Stimulated activated CD4-positive, alpha-beta T cell treated with anti-CD3 and anti-CD28 coated beads, Interleukin-4, amount 100 ng/mL, for 4 hours (primary cell): ENCODE results near the gene TSHR.
A peak's percentile ranks its signal among the peaks of the same experiment; 100 is the strongest.

Experiments
- DNase-seq, 2 experiments: peaks; one replicate each; pipeline ENCODE4 v3.0.0-alpha.2; 2020

Gene TSHR

DNA sequence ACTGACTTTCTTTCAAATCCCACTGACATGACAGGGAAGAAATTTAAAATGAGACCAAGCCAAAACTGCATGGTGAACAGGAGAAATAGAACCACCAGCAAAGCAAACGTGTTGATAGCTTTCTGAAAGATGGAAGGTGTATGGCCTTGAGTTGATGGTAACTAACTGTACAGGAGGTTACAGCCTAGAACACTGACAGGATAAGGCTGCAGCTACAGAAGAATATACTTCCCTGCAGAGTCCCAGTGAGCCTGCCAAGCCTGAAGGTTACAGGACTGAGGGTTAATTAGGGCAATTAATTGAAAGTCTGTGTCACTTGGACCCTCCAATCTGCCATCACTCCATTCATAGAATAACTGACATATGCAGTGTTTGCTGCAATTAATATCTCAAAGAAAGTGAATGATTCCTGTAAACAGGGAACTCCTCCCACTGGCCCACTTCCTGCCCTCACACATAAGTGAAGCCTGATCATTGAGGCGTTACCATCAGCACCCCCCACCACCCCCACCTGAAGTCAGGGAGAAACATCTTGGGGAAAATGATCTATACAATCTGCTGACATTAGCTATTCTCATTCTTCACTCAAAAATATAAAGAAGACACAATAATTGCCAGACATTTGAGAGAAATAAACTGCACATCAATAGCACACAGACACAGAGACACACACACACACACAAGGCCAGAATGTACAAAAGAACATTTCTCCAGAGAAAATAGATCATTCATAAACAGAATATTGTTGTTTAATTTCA, 191.9 kb downstream of the TSHR start:
- DNase-seq = no peak

DNA sequence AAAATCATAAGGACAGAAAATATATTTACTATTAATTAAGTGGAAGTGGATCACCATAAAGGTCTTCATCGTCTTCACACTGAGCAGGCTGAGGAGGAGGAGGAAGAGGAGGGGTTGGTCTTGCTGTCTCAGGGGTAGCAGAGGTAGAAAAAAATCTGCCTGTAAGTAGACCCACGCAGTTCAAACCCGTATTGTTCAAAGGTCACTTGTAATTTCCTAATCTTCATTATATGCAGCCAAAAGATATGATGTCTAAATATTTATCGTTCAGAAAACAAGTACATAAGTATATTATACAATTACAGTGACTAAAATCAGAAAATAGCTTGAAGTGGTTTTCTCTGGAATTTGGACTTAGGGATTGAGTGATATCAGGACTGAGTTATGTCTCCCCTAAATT, 193.2 kb downstream of the TSHR start:
- no peak for DNase-seq

DNA sequence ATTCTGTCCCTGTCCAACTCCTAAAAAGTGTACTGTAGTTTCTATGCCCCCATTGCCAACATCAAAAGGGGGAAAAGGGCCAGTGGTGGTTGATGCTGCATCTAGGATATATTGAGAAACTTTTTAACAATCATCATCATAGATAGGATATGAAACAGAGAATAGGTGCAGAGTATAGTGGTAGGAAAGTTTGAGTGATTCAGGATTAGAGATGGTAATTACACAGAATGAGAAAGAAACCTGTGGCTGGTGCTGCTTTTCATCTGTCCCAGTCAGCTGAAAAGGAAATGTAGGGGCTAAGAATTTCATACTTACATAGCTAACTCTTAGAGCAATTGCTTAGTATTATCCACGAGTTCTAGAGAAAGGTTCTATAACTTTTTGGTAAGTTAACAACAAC, 197.8 kb downstream of the TSHR start:
- no peak for DNase-seq

DNA sequence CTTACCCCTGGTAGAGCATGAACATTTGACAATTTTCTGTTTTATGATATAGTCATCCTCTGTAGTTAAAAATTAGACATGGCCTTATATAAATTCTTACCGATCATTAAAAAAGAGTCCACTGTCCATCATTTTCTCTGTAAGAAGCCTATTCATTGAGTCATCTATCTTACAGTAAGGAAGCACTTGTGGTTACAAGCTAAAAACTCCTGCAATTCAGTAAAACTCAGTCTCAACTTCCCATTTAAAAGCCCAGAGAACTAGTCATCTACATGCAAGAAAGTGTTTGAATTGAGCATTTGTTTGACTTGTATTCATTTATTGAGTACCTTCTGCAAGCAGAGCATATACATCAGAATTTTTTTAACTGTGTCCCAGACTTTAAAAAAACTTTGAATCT, 202.0 kb downstream of the TSHR start:
- no peak for DNase-seq

DNA sequence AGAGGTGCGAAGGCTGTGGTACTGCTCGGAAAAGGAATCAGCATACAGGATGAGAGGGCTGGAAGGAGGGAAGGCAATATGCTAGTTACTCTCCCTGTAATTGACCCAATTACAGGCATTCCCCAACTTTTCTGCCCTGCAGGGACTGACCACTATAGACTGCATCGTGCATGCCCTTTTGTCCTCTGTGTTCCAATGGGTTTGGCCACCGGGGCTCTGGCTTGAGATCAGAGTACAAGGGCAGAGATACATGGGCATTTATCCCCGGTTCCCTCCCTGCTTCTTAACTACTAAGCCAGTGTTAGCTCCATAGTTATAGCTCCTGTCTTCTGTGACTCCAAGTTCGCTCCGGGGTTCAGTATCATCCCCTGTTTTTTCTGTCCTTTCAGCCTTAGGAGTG, 205.7 kb downstream of the TSHR start:
- no peak for DNase-seq

DNA sequence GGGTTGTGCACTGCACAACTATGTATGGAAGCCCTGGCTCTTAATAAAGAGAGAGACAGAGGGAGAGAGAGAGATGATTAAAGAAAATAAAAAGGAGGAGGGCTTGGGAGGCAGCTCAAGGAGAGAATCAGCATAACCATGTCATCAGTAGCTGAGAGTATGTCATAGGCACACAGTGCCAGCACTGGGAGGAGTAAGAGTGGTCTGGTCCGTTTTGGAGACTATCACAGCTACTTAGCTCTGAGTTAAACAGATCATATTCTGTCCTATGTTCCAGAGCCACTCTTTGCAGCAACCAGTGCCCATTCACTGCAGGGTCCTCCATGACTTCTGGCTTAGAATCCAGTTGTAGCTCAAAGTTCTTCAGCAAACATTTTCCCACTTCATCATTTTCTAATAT, 206.3 kb downstream of the TSHR start:
- no peak for DNase-seq

DNA sequence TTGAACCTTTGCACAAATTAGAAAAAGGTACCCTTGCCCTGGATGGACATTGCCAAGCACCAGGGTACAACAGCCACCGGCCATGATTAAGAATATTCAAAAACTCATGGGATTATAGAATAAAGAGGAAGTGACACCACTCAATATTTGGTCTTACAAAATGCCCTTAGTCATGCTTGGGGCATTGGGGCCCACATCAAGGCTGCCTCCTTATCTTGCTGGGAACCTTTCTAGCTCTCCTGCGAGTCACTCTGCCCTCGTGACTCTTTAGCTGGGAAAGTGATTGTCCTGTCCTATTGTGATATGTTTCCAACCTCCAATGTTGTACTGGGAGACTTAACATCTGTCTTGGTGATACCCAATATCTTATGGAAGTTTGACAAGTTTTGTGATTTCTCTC, 207.5 kb downstream of the TSHR start:
- no peak for DNase-seq

DNA sequence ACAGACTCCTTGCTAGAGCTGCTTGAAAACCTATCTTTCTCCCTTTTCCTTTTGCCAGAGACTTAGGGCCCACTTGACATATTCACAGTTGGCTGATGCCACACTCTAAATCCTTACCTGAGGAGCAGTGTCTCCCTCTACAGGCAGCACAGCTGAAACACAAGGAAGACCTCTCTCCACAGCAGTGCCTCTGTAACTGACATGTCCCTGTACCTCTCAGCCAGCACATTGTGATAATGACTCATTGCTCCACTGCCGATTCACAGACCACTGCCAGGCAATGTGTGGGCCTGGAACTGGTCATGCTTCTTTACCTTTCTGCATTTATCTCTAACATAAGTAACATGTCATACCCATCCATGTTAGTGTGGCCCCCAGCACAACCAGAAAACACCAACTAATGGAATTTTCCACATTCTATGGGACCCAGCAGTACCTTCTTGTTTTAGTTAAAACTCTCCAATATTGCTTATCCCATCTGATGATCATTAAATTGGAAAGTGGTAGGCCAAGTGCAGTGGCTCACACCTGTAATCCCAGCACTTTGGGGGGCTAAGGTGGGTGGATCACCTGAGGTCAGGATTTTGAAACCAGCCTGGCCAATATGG, 208.8 kb downstream of the TSHR start:
- peak; percentile 28 to 39 for DNase-seq

DNA sequence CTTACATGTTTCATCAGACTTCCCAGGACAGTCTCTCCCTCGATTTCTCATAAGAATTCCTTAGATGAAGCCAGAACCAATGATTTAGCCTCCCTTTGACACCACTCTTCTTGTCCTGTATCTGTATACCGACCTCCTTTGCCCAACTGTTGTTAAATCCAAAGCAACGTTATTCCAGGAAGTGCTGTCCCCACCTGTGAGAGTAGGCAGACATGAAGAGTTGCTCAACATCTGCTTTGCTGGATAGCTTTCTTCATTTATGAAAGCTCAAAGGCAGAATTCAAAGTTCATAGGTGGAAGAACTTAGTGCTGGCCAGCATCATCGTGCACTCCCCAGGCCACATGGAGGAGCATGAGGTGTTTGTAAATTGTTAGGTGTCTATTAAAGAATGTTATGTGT, 209.8 kb downstream of the TSHR start:
- DNase-seq = no peak

DNA sequence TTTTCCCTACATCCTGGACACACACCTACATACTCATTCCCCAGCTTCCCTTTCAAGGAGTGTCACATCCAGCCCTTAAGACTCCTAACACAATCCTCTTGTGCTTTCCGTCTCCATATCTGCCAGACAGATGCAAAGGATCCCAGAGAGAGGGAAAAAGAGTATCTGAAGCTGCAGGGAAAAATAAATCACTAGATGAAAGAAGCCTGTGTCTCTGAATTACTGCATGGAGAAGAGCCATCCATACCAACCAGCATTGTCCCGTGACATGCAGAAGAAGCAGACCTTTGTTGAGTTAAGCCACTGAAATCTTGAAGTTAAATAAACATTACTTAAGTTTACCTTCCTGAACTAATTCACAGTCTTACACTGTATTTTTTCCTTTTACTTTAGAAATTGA, 210.7 kb downstream of the TSHR start:
- no peak for DNase-seq

DNA sequence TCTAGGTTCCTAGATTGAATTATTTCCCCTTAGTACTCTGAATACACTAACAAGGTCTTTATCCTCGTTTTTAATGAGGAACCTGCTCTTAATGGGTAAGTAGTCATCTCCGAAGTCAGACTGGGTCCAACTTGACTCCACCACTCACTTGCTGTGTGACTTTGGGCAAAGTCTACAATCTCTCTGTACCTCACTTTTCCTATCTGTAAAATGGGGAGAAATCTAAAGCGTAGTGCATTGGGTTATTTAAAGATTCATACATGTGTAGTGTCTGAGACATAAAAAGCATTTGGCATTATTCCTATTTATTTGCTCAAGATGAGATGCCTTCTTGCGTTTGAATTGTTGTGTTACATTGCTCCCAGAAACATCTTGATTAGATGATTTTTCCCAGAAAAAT, 213.8 kb downstream of the TSHR start:
- no peak for DNase-seq

DNA sequence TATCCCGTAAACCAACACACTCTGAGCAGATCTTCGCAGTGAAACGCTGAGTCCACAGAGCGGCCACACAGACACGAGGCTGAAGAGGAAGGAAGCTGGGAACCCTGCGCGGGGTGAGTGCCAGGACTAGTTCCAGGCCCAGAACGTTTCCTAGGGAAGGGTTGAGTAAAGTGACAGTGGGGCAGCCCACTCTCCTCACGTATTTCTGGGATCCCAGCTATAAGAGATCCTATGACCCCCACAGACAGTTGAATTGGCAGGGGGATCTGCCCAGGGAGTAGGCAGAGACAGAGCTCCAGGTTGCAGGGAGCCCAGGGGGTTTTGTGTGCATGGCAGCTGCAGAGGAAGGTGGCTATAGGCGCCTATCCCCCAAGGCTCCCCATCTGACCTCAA, 214.3 kb downstream of the TSHR start:
- DNase-seq = no peak

DNA sequence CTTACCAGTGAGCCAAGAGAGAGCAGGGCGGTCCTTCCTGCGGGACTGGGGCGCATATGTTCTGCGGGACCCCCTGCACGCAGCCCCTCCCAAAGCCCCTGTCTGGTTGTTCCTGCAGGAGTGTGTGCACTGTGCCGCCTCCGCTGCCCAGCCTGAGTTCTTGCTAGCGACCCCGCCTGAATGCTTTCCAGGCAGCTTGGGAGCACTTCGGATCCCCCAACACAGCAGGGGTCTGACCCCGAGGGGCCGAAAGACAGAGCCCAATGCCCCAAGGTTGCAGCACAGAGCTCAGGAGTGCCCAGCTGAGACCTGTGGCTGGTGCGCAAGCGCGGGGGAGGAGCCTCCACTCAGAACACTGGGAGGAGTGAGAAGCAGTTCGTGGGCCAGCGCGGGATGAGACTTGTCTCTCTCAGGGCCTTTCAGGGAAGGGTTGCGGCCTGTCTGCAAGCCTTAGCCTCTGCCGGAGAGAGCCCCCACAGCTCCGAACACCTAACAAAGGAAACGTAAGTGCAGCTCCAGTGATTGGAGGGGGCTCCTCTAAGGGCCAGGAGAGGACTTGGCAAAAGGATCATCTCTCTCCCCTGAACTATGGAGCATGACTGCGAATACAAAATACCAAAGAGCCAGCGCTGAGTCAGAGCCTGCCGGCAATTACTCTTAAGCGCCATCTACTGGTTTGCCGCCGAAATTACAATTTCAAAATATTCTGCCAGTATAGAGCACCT, 214.8 kb downstream of the TSHR start:
- peak; percentile 83 to 88 for DNase-seq

DNA sequence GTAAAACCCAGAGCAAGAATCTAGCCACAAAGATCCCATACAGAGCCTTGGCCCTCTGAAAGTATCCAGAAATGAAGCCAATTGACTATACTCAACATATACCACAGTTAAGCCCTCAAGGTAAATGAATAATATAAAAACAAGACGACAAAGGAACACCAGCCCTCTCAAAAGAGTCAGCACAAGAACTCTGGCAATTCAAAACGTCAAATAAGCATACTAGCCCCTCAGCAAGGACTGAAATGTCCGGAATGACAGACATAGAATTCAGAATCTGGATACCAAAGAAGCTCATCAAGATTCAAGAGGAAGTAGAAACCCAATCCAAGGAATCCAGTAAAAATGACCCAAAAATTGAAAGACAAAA, 215.4 kb downstream of the TSHR start:
- no peak for DNase-seq

DNA sequence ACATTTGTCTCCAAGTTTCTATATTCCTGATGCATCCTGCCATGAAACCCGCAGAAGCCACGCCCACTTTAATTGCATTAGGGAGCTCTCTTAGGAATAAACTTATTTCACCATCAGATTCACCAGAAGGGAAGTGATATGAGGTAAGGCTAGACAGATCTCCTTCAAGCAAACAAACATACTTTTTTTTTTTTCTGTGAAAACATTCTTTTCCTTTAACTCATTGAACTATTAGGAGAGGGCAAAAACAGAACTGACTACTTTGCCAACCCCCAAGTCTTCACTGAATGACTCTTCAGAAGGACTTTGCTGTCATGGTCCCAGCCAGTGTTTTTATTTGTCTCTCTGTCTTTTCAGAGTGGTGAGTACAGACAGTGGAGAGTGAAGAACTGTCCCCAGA, 216.9 kb downstream of the TSHR start:
- DNase-seq = no peak

DNA sequence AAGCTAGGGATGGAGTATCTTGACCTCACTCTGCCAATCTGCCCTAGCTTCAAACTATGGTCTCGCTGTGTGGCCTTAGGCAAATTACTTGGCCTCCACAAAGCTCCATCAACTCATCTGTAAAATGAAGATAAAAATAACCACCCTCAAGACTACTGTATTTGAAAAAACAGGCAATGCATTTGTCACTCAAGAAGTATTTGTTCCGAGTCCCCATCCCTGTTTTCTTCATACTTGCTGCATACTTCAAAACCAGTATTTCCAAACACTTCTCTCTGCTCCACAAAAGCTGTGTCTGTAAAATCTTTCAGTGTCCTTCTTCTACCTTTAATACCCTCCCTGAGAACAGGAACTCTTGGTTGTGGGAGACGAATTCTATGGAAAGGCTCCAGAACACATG, 217.5 kb downstream of the TSHR start:
- DNase-seq = no peak

DNA sequence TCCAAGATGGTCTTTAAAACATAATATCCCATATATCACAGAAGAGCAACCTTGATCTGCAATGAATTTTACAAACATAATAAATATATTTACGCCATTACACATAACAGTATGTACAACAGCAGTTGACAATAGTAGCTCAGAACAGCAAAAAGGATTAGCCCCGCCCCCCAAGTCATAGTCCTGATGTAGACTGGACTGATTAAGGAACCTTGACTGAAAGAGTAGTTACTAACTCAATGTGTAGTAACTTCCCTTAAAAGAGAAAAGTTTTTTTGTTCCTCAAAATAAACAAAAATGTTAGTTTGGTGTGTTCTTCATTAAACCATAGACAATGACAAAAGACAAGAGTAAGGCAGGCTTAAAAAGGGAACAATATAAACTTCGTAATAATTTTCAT, 220.8 kb downstream of the TSHR start:
- DNase-seq = no peak

DNA sequence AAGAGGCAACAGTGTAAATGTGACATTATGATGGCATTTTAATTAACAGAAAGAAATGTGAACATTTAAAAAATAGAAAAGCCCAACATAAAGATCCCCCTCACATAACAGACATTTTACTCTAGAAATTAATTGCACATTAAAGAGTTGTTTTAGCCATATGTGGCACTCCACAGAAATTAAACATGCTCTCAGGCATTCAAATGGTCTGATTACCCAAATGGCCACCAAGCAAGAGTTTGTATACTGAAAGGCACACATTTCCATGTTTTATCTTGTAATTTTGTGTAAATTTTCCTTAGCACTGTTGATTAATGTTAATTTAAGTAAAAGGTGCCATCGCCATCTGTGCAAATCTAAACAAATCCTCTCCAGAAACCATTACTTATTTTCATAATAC, 221.8 kb downstream of the TSHR start:
- no peak for DNase-seq

DNA sequence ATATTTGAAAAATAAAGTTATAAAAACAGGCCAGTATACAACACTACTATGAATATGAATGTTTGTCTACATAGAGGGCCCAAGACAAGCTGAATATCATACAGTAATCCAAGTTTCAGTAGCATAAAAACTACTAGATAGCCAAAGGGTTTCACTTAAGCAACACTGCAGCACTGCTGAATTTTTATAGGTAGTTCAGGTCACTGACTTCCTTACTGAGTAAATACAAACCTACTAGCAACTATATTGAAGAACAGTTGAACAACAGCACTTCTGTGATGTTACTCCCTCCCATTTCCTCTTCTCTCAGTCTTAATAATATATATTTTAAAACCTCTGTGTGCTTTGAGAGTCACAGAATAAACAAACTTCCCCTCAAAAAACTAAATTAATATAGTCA, 222.6 kb downstream of the TSHR start:
- DNase-seq = no peak

DNA sequence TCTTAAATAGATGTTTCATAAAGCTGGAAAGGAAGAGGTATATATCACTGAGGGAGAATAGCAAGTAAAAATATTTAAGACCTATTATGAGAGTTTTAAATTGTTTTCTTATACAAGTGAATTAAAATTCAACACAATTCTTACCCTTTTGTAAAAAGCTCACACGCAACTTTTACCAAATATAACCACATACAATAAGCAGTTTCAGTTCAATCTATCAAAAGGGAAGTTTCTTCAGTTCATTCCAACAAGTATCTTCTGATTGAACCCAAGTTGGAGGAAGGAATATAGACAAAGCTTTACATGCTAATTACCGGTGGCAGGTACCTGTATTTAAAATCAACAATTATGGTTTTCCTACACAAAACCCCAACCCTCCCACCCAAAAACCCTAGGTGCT, 224.2 kb downstream of the TSHR start:
- no peak for DNase-seq

DNA sequence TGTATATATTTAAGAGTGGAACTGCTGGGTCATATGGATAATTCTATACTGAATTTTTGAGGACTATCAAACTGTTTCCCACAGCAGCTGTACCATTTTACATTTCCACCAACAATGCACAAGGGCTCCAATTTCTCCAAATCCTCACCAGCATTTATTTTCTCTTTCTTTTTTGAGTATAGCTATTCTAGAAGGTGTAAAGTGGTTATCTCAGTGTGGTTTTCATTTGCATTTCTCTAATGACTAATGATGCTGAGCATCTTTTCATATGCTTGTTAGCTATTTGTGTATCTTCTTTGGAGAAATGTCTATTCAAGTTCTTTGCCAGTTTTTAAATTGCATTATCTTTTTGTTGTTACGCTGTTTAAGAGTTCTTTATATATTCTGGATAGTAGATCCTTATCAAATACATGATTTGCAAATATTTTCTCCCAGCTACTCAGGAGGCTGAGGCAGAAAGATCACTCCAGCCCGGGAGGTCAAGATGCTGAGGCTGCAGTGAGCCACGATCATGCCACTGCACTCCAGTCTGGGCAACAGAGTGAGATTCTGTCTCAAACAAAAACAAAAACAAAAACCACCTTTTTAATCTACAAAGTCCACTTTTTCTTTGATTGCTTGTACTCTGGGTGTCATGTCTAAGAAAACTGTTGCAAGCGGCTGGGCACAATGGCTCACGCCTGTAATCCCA, 232.6 kb downstream of the TSHR start:
- no peak for DNase-seq

DNA sequence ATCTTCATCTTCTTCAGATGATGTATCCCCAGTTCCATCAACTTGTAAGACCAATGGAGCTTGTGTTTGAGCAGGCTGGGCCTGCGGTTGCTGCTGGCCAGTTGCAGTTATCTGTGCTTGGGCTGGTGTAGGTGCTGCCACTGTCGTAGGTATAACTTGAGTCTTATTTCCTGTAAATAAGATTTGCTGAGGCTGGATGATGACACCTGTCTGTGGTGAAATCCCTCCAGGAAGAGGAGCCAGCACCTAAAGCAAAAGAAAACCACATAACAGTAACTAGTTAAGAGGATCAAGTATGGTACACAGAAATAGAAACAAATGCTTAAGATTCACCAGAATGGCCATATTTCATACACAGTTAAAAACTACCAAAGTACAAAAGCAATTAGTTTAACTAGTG, 237.2 kb downstream of the TSHR start:
- no peak for DNase-seq

DNA sequence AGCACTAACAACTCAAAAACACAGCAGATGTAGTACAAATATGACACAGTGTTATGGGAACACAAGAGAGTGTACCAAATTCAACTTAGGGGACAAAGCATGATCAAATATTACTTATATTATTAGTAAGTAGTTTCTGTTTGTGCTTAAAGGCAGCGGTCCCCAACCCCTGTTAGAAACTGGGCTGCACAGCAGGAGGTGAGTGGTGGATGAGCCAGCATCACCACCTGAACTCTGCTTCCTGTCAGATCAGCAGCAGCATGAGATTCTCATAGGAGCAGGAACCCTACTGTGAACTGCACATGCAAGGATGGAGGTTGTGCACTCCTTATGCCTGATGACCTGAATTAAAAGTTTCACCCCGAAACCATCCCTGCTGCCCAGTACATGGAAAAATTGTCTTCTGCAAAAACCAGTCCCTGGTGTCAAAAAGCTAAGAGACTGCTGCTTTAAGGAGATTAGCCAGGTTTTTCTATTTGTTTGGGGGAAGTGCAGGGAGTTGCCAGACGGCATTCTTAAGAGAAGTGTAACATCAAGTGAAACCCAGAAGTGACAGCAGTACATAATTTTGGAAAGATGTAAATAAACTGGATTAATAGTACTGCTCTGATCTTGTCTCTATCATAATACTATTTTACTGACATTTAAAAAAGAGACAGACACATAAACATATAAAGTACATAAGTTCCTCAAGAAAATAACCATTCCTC, 238.7 kb downstream of the TSHR start:
- DNase-seq = no peak
